Measurements from ENCODE around the gene TUBB3. TPM values are rescaled to one million over a fixed set of nuclear protein-coding genes. Genes with fewer than 3 reads are reported as not detected.
"Not testable (repeated sequence)": the region's sequence is repeated elsewhere in the genome, so short reads cannot be mapped to it uniquely, and the experiment has no call there.

Gene TUBB3
- total and polyA plus RNA-seq, 8 donors = 0.29 to 14.5 (median 3.7) TPM; not detected in 2

- TF ChIP-seq POLR2AphosphoS5 (IDR thresholded peaks at IDR 0.05) (no peak), CTCF (IDR thresholded peaks at IDR 0.05) (no peak), POLR2A (IDR thresholded peaks at IDR 0.05) (no peak), EP300 (IDR thresholded peaks at IDR 0.05) (no peak)
- no peak for DNase-seq
These were observed 10.5 kb upstream of the TUBB3 start for GRCh38 chr16:89912627-89913026.

GRCh38 chr16:89913408-89914387, 9.4 kb upstream of the TUBB3 start:
- Histone ChIP-seq H3K4me3 (no peak overlapping the region), H3K27me3 (peaks cover 0 to 11% (median 0%) of the 10 kb centered on the region in 3 donors), H3K4me1 (peaks cover 13 to 26% (median 21%) of the 10 kb centered on the region in 4 donors), H3K9me3 (no peaks in the 10 kb centered on the region), H3K27ac (no peak overlapping the region), H3K36me3 (peaks cover 15 to 49% (median 48%) of the 10 kb centered on the region in 4 donors)
- TF ChIP-seq POLR2AphosphoS5 (IDR thresholded peaks at IDR 0.05) = no peak
- TF ChIP-seq CTCF (IDR thresholded peaks at IDR 0.05) = no peak
- TF ChIP-seq POLR2A (IDR thresholded peaks at IDR 0.05) = no peak
- TF ChIP-seq EP300 (IDR thresholded peaks at IDR 0.05) = no peak
- no peak for DNase-seq
- intact Hi-C loops (cut with DNase I; ENCODE audit: low total_unique reads) = no loop called here
- 75 to 83% (median 78%) methylated on average over 30 of the region's 30 CpGs for WGBS, 5 donors

More at GRCh38 chr16:89912627-89913026, 10.5 kb upstream of the TUBB3 start:
- Histone ChIP-seq H3K36me3 (peaks cover 17 to 59% (median 58%) of the 10 kb centered on the region in 4 donors), H3K4me3 (no peak overlapping the region), H3K27ac (no peak overlapping the region), H3K4me1 (peaks cover 2 to 16% (median 11%) of the 10 kb centered on the region in 4 donors), H3K27me3 (peaks cover 0 to under 1% (median 0%) of the 10 kb centered on the region in 3 donors), H3K9me3 (no peaks in the 10 kb centered on the region)
- intact Hi-C loops (cut with DNase I; ENCODE audit: low total_unique reads) = no loop called here
- WGBS, 5 donors = 67 to 88% (median 73%) methylated on average over 9 to 14 of the region's 14 CpGs

- 46 to 68% (median 57%) methylated on average over 11 of the region's 11 CpGs for WGBS, 5 donors
- H3K27me3 ChIP-seq = peaks cover 0 to 22% (median 0%) of the 10 kb centered on the region in 3 donors
- peaks cover 15 to 35% (median 26%) of the 10 kb centered on the region in 4 donors for H3K4me1 ChIP-seq
- H3K9me3 ChIP-seq; H3K27ac ChIP-seq; H3K4me3 ChIP-seq; intact Hi-C loops (cut with DNase I; ENCODE audit: low total_unique reads); DNase-seq: not testable (repeated sequence)
- peaks cover 10 to 38% (median 37%) of the 10 kb centered on the region in 4 donors for H3K36me3 ChIP-seq
These were observed 8.4 kb upstream of the TUBB3 start for GRCh38 chr16:89914642-89915285.

- Histone ChIP-seq H3K36me3 (peaks cover 9 to 32% (median 30%) of the 10 kb centered on the region in 4 donors), H3K9me3 (no peaks in the 10 kb centered on the region), H3K27ac (no peak overlapping the region), H3K27me3 (peaks cover 0 to 30% (median under 1%) of the 10 kb centered on the region in 3 donors), H3K4me3 (no peak overlapping the region), H3K4me1 (peaks cover 15 to 35% (median 22%) of the 10 kb centered on the region in 4 donors)
- no peak for DNase-seq
- TF ChIP-seq EP300 (IDR thresholded peaks at IDR 0.05) (no peak), POLR2AphosphoS5 (IDR thresholded peaks at IDR 0.05) (no peak), POLR2A (IDR thresholded peaks at IDR 0.05) (no peak), CTCF (IDR thresholded peaks at IDR 0.05) (no peak)
- WGBS, 5 donors = 72 to 81% (median 78%) methylated on average over 20 to 40 of the region's 40 CpGs
- intact Hi-C loops (cut with DNase I; ENCODE audit: low total_unique reads) = no loop called here
These were observed 7.6 kb upstream of the TUBB3 start for GRCh38 chr16:89915303-89916232.

All from stomach (tissue), 9 donors.